AML-193 (cell line): ENCODE results near the gene PRX.
"Not testable (repeated sequence)": the region's sequence is repeated elsewhere in the genome, so short reads cannot be mapped to it uniquely, and the experiment has no call there.

Experiments used
- DNase-seq, 2 experiments: peaks; one replicate each; lab custom pipeline; 2025; lab: John Stamatoyannopoulos, UW

The PRX gene

GRCh38 chr19:40389404-40390083 is 23.6 kb downstream of the PRX start:
- no peak for DNase-seq

GRCh38 chr19:40388481-40388880 is 24.7 kb downstream of the PRX start:
- no peak for DNase-seq

GRCh38 chr19:40387155-40387554 is 26.0 kb downstream of the PRX start:
- no peak for DNase-seq

- DNase-seq: no peak
Observed at GRCh38 chr19:40383668-40384248, 29.4 kb downstream of the PRX start.

- no peak for DNase-seq
Observed at GRCh38 chr19:40381321-40381720, 31.9 kb downstream of the PRX start.

- no peak for DNase-seq
Observed at GRCh38 chr19:40380199-40381037, 32.8 kb downstream of the PRX start.

GRCh38 chr19:40379446-40380198 is 33.6 kb downstream of the PRX start:
- DNase-seq: no peak

GRCh38 chr19:40378509-40378908 is 34.7 kb downstream of the PRX start:
- DNase-seq: no peak

GRCh38 chr19:40377876-40378385 is 35.2 kb downstream of the PRX start:
- no peak for DNase-seq

- no peak for DNase-seq
Observed at GRCh38 chr19:40376286-40376862, 36.8 kb downstream of the PRX start.

- DNase-seq: no peak
Observed at GRCh38 chr19:40374084-40374483, 39.1 kb downstream of the PRX start.

GRCh38 chr19:40371802-40372122 is 41.4 kb downstream of the PRX start:
- DNase-seq: no peak

- no peak for DNase-seq
Observed at GRCh38 chr19:40370997-40371801, 42.0 kb downstream of the PRX start.

GRCh38 chr19:40370253-40370652 is 42.9 kb downstream of the PRX start:
- not testable (repeated sequence) for DNase-seq

GRCh38 chr19:40369797-40370196 is 43.4 kb downstream of the PRX start:
- no peak for DNase-seq

GRCh38 chr19:40367577-40368434 is 45.4 kb downstream of the PRX start:
- DNase-seq: no peak

GRCh38 chr19:40366697-40367561 is 46.2 kb downstream of the PRX start:
- no peak for DNase-seq

GRCh38 chr19:40365613-40366401 is 47.4 kb downstream of the PRX start:
- peak; percentile 16 to 57 for DNase-seq
